GDM1 (cell line): ENCODE data around the gene LGR6.

Experiments
- DNase-seq: peaks from one replicate; lab custom pipeline; 2025; lab: John Stamatoyannopoulos, UW

Gene LGR6

DNA sequence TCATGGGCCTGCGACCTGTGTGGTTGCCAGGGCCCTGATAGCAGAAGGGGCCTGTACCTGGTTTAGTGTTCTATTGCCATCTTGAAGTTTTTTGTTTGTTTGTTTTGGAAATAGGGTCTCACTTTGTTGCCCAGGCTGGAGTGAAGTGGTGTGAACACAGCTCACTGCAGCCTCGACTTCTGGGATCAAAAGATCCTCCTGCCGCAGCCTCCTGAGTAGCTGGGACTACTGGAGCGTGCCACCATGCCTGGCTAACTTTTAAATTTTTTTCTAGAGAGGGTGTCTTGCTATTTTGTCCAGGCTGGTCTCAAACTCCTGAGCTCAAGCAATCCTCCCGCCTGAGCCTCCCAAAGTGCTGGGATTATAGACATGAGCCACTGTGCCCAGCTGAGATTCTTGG lies 75.2 kb downstream of the LGR6 start:
- no peak for DNase-seq

DNA sequence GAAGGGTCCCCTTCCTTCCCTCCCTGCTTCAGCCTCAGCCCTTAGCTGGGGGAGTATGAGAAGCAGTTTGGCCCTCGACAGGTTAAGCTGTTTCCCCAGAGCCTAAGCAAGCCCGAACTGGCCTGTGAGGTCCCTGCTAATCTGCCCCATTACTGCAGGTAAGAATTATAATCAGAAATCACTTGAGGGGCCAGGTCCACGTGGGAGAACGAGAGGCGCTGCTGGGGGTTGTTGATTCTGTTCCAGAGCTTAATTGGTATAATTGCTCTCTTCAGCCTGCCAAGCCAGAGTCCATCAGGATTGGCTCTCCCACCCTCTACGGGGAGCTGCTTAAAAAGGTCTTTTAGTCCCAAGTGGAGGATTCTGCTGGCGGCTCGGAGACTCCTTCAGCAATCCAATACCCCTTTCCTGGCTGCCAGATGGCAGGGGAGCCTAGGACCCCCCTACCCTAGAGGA lies 77.3 kb downstream of the LGR6 start:
- DNase-seq, result no peak

DNA sequence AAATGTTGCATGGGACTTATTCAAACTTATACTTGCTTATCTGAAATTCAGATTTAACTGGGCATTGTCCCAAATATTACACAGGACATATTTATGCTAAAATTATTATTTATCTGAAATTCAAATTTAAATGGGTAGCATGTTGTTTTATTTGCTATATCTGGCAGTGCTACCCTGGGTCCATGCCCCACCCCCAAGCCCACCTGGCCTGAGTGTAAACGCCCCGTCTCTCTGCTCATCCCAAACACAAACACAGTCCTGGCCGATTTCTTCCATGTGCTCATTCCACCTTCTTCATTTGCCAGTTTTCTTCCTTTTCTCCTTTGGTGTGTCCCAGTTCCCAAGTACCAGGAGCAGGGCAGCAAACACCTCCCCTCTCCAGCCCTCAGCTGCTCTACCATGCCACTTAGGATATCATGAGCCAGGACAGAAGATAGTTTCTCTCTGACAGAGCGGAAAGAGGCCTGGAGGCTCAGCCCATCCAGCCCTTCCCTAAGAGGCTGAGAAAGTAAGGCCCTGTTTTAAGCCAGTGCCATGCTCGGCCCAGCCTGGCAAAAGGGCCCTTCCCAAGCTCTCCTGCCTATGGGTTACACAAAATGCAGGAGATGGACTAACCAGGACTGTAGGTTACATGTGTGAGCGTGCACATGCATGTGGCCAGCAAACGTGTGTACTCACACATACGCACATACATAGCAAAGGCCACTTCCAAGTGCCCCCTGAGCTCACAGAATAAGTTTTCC lies 78.7 kb downstream of the LGR6 start:
- no peak for DNase-seq

DNA sequence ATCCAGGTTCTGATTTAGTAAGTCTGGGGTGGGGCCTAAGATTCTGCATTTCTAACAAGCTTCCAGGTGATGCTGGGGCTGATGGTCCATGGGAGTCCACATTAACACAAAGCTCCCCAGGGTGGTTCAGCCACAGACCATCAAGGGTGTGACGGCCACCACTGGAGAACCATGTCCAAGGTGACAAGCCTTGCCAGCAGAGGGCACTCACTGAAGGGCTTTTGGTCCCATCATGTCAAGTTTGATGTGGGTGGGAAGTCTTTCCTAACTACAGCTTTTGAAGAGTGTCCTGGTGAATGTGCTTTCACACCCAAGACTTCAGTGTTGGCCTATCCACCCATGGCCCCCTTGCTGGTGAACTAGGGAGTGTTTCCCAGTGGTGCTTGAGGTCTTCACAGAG lies 81.0 kb downstream of the LGR6 start:
- no peak for DNase-seq

DNA sequence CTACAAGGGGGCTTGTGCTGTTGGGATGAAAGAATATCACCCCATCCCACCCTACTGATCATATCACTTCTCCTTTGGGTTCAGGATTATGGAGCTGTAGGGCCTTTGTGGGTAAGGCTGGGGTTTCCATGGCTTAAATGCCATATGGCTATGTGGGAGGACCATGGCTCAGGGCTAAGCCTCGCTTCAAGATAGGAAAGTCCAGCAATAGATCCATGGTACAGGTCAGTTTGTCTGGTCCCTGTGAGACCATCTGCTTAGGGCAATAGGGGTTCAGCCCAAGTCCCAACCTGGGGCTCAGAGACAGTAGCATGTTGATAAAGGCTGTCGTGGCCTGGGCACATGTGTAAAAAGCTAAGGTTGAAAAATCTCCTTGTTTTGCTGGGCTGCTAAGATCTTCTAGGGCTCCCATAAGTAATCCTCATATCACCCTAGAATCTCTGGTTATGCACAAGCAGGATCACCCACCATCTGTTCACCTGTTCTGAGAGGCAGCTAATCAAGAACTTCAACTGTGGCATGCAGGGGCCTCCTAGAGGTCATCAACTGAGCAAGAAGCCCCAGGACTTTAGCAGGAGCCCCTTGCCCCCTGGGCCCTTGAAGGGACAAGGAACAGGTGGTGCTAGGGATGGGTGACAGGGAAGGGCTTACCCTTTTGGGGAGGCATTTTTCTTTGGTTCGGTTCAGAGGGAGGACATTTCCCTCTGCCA lies 81.6 kb downstream of the LGR6 start:
- DNase-seq, result no peak

DNA sequence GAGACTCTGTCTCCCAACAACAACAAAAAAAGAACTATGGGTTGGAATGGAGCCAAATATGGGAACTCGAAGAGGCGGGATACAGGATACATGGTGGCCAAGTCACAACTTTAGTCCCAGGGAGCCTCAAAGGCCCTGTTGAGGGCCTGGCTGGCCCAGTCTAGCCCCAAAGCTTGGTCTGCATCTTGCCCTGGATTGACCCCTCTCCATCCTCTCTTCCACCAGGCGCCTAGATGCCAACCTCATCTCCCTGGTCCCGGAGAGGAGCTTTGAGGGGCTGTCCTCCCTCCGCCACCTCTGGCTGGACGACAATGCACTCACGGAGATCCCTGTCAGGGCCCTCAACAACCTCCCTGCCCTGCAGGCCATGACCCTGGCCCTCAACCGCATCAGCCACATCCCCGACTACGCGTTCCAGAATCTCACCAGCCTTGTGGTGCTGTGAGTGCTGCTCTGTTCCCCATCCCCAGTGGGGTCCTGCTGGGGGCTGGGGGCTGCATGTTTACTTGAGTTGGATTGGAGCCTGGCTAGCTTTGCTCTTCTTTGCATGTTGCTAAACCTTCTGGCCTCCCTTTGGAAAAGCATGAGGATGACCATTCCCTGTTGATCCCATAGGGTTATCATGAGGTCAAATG lies 82.6 kb downstream of the LGR6 start:
- DNase-seq, result no peak

DNA sequence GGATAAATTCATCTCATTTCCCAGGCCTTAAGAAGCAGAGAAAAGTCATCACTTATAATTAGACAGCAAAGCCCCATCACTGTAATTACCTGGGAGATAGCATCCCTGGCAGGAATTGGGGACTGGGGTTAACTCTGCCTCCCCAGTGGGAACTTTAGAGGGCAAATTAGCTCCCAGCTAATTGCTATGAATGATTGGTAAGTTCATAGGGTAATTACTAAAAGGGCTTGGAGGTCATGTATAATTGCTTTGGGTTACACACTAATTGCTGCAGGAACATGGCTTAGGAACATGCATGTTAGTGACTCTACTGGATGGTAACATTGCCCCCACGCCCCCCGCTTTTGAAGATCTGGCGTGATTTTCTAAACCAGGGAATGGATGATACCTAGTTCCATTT lies 83.3 kb downstream of the LGR6 start:
- DNase-seq, result no peak

DNA sequence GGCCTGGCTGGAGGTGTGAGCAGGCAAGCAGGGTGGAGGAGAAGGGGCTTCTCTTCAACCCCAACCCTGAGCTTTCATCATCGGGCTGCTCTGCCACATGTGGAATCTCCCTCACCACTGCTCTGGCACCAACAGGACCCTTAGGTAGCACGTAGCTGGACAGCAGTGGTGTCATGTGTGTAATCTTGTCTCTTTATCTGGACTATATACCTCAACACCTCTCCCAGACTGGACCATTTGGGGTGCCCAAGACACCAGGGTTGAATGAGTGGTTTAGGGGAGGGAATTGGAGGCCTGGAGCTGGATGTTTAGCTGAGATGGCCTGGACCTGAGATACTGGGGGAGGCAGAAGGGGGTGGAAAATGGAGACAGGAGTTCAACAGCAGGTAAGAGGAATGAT lies 85.2 kb downstream of the LGR6 start:
- DNase-seq, result no peak

DNA sequence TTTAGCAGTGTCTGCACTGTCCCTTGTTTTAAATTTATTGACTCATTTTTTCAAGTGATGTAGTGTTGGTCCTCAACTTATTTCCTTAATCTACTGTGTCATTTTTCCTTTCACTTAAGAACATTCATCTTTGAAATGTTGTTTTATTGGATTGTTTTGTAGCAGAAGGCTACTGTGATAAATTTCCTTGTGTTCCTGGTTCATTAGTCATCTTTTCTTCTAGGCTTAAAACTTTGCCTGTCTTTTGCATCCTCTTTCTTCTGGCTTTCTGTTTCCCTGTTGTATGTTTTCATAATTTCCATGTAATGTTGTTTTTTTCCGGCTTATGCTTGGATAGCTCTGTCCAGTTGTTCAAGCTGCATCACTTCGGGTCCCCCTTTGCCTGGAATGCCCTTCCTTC lies 86.2 kb downstream of the LGR6 start:
- DNase-seq, result no peak

DNA sequence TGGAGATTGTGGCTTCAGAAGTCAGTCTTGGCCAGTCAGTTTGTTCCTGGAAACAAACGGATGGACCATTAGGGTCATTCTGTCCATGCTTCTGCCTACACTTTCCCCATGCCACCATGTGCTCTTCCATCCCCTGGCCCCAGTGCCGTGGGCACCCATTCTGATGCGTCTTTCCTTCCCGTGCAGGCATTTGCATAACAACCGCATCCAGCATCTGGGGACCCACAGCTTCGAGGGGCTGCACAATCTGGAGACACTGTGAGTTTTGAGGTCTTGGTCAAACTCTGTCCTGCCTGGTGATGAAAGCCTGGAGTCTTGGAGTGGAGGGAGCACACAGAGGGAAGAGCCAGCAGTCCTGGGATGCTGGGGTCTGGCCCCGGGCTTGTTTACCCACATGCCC lies 87.0 kb downstream of the LGR6 start:
- no peak for DNase-seq

DNA sequence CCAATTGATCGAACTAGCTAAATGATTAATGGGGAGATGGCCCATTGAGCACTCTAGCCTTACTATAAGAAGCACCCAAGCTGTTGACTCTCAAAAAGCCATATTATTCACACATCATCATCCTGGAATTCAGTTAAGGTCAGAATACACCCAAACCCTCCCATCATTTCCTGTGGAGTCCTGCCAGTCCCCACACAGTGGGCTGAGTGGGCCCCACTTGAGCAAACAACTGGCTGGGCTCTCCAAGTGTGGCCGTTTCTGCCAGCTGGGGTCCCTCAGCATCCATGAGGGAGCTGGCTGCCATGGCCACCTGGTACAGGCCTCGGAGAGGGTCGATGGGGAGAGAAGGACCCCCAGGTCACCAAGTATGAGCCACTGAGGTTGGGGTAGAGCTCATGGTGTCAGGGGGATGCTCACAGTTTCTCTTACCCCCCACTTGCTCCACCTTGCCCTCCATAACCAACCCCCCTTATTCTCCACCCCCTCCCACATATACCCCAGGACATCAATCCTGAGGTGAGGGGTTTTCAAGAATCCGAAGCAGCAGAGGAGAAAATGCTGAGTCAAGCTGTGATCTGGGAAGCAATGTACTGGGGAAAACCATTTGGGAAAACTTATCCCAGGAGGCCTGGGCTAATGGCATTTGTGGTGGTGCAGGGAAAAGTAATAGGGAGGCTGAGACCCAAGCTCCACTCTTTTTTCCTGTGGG lies 87.9 kb downstream of the LGR6 start:
- DNase-seq, result no peak

DNA sequence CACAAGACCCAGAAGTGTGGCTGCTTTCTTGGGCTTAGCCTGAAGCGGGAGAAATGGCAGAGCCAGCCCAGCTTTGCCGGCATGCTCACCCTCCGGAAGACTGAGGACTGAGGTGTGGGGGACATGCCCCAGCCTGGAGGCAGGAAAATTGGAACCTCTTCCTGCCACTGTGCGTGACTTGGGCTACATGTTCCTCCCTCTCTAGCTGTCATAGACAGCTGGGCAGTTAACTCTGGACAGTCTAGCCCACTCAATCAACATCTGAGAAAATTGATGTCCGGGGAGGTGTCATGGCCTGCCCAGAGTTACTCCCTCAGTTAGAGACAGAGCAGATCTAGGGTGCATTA lies 88.4 kb downstream of the LGR6 start:
- no peak for DNase-seq

DNA sequence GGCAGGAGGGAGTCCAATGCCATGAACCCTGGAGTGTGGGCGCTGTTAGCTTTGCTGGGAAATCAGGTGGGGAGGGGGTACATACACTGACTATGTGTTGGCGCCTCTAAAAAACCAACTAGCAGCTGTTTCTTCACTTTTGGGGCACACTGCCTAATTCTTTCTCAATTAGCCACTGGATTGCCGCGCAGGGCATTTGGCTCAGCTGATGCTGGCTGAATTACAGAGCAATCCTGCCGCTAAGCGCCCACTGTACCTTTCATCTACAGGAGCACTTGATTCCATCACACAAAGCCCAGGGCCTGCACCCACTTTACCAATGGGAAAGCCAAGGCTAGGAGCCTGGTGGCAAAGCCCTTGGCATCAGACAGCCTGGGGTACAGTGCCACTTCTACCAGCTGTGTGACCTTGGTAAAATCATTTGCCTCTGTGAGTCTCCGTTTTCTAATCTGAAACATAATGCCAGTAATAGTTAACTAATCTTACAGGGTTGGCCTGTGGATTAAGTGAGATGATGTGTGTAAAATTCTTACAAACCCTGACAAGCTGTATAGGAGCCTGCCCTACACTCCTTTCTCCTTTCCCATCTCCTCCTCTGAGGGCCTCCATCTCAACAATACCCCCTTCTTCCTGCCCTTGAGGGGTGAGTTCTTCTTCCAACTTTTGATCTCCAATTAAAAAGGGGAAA lies 89.1 kb downstream of the LGR6 start:
- no peak for DNase-seq

DNA sequence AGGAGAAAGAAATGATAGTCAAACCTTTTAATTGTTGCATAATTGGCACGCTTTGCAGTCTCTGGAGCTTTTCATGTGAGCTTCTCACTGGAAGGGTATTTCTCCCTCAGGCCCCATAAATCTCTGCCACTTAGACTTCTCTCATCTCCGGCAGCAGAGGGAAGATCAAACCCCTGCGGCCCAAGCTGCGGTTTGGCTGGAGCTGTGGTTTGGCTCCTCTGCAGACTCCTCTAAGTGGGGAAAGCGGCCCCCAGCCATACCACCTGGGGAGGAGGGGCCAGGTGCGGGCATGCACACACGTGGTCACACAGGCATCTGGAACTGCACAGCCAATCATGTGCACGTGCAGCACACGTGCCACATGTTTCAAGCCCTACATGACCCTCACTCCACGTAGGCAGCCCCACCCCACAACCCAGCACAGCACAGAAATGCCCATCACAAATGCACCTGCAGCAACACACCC lies 89.8 kb downstream of the LGR6 start:
- no peak for DNase-seq

DNA sequence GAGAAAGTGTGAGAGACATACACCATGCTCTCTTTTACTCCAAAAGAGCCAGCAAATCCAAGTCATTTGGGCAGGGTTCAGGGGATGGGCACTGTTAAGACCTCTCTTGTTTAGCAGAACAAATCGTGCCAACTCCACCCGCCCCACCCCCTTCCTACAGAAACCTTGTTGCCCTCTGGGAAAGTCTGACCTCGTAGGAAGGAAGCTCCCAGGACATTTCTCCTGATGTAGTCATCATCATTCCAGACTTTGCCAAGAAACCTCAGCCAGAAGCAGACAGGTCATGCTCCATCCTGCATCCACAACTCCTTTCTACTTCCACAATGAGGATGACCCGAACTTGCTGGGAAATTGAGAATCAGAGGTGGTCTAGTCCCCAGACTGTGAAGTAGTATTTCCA lies 90.4 kb downstream of the LGR6 start:
- no peak for DNase-seq

DNA sequence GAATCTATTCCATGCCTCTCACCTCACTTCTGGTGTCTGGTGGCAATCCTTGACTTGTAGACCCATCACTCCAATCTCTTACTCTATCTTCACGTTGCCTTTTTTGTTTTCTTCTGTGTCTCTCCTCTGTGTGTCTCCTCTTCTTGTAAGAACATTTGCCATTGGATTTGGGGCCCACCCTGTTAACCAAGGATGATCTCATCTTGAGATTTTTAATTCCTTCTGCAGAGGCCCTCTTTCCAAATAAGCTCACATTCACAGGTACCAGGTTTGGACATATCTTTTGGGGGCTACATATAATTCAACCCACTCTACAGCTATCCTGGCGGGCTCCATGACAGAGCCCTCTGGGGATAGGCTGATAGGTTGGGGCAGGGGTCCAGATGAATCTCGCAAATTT lies 92.3 kb downstream of the LGR6 start:
- DNase-seq, result no peak

DNA sequence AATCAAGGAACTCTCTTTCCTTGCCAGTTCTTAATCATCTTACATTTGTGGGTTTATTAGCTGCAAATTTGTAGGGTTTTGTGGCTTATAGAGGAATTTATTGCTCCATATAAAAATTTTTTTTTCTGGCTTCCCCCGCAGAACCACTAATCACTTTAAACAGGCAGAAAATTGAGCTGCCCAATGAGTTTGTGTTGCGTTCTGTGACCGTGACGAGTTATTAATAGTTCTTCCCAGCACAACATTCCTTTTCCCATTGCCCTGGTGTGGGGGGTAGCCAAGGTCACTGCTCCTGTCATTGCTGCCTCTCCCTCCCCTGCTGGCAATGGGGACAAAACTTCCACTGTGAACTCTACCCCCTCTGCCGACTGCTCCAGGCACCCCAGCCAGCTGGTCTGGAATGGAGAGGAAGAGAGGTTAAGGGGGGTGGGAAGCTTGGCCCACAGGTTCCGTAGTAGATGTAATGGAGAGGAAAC lies 93.1 kb downstream of the LGR6 start:
- DNase-seq, result no peak

DNA sequence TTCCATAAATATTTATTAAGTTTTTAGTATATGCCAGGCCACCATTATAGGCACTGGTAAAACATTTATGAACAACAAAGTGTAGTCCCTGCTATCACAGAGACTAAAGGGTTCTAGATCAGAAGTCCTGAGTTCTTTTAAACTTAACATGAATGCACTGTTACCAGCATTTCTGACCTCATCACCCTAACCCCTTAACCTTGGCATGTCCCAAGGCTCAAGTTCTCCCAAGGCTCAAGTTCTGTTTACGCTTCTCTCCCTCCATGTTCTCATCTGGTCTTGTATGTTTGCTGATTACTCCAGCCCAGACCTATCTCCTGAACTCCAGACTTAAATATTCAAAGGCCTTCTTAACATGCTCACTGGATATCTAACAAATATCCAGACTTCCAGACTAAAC lies 93.6 kb downstream of the LGR6 start:
- DNase-seq, result no peak

DNA sequence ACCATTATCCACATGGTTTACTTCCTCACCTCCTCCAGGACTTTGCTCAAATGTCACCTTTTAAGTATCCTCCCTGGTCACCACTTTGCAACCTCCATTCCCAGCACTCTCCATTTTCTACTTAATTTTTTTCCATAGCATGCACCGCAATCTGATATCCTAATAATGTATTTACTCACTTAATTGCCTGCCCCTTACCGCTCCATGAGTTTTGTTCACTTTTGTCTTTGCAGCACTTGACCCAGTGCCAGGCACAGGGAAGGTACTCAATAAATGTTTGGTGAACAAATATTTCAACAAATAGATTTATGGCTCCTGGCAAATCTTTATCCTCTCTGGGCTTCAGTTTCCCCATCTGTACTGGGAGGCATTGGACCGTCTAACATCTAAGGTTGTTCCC lies 94.6 kb downstream of the LGR6 start:
- DNase-seq, result no peak

DNA sequence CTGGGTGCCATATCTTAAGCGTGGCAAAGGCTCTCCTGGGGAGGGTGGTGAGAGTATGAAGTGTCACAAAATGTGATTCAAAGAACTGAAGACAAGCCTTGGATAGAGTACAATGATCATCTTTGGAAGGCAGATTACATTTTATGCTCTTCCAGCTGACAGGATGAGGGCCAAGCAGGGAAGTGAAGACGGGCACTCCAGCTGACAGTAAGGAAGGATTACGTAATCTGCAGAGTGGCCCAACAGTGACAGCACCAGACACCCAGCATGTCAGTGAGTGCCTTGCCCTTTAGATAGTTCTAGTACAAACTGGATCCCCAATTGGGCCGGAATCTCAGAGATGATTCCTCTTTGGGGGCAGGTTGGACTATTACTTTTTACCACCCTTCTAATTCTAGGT lies 95.4 kb downstream of the LGR6 start:
- no peak for DNase-seq

DNA sequence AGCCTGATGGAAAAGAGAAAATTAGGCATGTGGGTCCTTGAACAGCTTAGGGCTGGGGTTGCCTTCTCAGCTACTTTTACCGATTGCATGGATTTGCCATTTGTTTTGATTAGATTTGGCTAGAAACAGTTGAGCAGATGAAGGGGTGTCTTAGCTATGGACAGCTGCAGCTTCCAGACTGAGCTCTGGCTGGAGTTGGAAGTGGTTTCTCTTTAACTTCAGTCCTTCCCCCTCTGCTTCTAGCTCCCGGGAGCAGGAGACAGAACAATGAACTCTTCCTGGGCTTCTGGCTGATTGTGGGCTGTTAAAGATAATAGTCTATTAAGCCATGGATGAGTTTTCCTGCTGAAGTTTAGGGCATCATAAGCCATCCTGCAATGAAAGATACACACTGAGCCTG lies 97.4 kb downstream of the LGR6 start:
- no peak for DNase-seq
